GM12874 (cell line): ENCODE data around the gene POLE4.

ENCODE experiments used
- CTCF ChIP-seq: IDR thresholded peaks from 2 replicates; pipeline ENCODE4 v1.5.1; 2011; ENCODE audit warnings: low read depth, mild to moderate bottlenecking, control low read depth, low read length, moderate library complexity; ENCODE audit not compliant: insufficient read depth

Gene POLE4

GRCh38 chr2:74917702-74918619 is 40.5 kb upstream of the POLE4 start:
- no peak for TF ChIP-seq CTCF

DNA sequence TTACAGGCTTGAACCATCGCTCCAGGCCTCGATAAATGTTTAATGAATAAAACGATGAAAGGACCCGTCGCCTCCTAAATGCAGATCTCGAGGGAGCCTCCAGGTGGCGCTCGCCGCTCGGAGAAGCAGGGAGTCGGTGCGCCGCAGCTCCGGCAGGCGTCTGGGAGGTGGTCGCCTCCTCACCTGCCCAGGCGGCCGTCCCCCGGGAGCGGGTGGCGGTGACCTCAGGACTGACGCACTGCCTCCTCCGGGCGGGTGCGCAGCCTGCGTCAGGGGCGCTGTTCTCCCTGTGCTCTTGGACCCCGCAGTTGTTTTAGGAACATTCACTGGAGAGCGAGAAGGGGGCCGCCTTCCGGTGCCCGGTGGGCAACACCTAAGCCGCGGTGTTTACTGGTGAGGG is 38.6 kb upstream of the POLE4 start:
- peak; percentile 85 for TF ChIP-seq CTCF

DNA sequence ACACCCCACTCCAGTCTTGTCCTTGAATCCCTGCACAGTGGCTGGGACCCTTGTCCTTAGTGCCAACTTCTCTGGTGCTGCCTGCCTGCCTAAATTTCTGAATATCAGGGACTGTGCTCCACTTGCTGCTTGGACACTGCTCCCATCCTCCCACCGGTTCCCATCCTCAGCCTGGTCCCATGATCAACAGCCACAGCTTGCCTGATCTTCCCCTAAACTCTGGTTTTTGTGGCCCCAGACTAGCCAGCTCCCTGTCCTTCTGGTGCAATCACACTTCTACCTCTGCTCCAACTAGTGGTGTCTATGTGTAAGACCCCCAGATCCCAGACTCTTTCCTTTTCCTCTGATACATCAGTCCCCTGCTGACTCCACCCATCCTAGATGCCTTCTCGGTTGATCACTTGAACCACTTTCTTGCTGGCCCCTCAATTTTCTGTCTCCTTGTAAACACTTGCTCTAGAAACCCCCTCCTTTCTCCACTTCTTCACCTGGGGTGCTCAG is 37.2 kb upstream of the POLE4 start:
- no peak for TF ChIP-seq CTCF

DNA sequence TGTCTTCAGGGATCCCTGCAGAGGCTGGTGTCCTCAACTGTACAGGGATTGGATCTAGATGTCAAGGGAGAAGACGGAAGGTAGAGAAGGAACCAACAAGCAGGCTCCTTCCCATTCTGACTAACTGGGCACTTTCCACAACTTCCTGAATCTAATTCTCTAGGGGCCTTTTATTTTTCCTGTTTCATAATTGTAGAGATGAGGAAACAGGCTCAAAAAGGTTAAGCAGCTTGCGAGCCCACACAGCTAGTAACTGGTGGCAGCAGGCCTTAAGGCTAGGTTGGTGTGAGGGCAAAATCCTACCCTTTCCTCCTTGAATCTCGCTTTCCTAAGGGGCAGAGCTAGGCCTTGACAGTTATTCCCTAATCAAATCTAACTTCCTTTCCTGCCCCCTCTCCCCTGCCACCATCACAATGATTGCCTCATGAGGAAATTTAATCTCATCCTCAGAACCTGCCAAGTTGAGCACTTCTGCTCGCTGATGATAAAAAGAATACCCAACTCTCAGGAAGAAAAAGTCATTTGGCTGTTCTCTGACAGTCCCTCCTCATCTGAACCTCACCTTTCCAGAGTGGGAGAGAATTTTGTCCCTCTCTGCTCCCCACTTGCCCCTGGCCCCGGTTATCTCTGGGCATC is 35.7 kb upstream of the POLE4 start:
- TF ChIP-seq CTCF: no peak

GRCh38 chr2:74924463-74925265 is 33.8 kb upstream of the POLE4 start:
- TF ChIP-seq CTCF: no peak

DNA sequence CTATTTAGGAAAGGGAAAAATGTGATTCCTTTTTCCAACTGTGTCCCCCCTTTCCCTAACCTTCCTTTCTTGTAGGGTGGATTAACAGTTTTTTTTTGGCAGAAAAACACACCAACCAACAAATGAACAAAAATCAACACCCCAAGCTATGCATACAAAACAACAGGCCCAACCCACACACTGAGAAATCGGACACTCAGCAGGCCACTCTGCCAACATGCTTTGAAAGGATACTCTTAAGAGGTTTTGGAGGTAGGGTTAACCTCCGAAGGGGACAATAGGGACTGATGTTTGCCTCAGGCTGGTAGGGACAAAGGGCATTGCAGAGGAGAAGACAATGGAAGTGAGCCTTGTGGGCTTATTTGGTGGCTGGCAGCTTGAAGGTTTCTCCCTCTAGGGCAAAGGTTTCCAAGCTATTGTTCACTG is 33.1 kb upstream of the POLE4 start:
- TF ChIP-seq CTCF: no peak

DNA sequence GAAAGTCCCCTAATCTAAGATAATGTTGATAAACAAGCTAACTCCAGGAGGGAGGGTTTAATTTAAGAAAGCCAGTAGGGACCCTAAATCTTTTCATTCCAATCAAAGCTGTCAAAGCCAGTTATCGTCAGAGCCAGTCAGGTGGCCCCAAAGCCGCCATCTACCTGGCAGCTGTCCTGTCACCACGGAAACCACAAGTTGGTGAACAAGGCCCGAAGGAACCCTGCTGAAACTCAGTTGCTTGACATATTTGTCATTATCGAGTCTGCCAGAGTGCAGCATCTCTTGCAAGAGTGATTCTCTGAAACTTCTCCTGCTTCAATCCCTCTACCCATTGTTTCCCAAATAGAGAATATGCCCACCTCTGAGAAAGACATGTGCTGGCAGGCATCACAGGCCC is 30.8 kb upstream of the POLE4 start:
- no peak for TF ChIP-seq CTCF
